AML-193 (cell line): ENCODE data around the gene ARHGDIG.

ENCODE experiments used
- DNase-seq, 2 experiments: peaks; one replicate each; lab custom pipeline; 2025; lab: John Stamatoyannopoulos, UW

ARHGDIG gene

DNA sequence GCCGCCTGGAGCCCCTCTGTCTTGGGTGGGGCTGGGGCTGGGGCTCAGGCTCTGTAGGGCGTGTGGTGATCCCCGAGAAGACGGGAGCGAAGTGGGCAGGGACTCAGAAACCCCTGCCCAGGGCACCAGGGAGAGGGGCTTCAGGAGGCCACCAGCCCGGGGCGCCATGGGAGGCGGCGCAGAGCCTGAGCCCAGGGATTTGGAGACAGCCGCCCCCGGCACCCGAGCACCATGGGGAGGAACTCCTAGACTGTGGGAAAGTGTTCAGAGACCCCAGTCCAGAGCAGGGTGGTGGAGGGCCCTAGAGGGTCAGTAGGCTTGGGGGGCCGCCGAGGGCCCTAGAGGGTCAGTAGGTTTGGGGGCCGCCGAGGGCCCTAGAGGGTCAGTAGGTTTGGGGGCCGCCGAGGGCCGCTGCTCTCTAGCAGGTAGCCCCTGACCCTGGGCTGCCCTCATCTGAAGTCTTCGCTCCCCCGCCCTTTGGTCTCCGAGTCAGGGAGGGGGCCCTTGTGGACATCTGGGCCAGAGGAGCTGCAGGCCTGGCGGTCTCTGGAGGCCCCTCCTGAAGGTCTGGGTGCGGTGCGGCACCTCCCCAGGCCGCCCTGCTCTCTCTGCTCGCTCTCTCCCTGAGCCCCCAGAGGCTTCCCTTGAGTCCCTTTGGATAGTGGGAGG lies 734 bp downstream of the ARHGDIG start:
- DNase-seq: no peak

DNA sequence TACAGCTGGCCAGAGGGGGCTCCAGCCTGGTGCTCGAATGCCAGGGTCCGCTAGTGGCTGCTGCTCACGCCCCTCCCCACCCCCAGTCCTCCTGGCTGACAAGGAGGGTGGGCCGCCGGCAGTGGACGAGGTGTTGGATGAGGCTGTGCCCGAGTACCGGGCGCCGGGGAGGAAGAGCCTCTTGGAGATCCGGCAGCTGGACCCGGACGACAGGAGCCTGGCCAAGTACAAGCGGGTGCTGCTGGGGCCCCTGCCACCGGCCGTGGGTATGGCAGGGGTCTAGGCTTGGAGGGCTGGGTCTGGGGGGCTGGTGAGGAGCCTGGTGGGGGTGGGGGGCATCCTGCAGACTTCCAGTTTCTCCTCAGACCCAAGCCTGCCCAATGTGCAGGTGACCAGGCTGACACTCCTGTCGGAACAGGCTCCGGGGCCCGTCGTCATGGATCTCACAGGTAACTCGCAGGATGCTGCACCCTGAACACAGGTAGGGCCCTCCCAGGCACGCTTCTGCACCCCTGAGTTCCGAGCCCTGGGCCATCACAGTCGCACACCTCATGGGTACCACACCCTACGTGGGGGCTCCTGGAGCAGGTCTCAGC lies 1.4 kb downstream of the ARHGDIG start:
- DNase-seq: no peak

GRCh38 chr16:282491-282890 lies 2.1 kb downstream of the ARHGDIG start:
- DNase-seq: no peak

- no peak for DNase-seq
Observed at GRCh38 chr16:283033-283805, 2.8 kb downstream of the ARHGDIG start, which contains the start of gene PDIA2. Gene PDIA2 (plus strand): TSS chr16:283164. CDS start chr16:283170, 6 bp downstream.

DNA sequence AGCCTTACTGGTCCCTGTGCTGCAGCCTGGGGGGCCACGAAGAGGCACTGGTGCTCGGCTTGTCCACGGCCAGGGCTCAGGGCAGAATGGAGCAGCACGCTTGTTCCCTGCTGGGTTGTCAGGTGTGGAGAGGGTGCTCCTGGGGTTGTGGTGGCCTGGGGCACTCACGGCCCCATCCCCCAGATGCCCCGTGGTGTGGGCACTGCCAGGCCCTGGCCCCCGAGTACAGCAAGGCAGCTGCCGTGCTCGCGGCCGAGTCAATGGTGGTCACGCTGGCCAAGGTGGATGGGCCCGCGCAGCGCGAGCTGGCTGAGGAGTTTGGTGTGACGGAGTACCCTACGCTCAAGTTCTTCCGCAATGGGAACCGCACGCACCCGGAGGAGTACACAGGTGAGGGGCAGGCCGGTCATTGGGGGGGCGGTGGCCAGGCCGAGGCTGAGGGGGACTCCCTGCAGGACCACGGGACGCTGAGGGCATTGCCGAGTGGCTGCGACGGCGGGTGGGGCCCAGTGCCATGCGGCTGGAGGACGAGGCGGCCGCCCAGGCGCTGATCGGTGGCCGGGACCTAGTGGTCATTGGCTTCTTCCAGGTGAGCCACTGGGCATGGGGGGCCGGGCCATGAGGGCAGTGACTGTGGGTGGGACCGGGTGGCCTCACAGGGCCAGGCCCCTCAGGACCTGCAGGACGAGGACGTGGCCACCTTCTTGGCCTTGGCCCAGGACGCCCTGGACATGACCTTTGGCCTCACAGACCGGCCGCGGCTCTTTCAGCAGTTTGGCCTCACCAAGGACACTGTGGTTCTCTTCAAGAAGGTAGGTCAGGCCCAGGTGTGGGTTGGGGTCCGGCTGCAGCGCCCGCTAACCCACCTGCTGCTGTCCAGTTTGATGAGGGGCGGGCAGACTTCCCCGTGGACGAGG lies 4.1 kb downstream of the ARHGDIG start:
- DNase-seq: no peak

DNA sequence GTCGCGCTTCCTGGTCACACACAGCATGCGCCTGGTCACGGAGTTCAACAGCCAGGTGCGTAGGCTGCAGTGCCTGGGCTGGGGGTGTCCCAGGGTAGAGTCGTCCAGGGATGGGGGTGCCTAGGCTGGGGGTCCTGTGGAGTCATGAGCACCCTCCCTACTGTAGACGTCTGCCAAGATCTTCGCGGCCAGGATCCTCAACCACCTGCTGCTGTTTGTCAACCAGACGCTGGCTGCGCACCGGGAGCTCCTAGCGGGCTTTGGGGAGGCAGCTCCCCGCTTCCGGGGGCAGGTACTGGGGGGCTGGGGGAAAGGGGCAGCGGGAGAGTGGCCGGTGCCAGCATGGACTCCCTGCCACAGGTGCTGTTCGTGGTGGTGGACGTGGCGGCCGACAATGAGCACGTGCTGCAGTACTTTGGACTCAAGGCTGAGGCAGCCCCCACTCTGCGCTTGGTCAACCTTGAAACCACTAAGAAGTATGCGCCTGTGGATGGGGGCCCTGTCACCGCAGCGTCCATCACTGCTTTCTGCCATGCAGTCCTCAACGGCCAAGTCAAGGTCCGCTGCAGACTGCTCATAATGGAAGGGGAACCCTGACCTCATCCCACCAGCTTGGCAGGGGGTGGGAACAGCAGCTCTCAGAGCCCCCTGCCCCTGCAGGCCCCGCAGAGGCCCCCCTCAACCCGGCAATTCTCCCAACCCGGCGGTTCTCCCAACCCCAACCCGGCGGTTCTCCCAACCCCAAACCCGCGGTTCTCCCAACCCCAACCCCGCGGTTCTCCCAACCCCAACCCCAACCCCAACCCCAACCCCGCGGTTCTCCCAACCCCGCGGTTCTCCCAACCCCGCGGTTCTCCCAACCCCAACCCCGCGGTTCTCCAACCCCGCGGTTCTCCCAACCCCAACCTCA lies 5.0 kb downstream of the ARHGDIG start:
- DNase-seq: no peak

GRCh38 chr16:286491-287297 lies 6.3 kb downstream of the ARHGDIG start:
- no peak for DNase-seq

- no peak for DNase-seq
Observed at GRCh38 chr16:287298-287811, 7.0 kb downstream of the ARHGDIG start.

DNA sequence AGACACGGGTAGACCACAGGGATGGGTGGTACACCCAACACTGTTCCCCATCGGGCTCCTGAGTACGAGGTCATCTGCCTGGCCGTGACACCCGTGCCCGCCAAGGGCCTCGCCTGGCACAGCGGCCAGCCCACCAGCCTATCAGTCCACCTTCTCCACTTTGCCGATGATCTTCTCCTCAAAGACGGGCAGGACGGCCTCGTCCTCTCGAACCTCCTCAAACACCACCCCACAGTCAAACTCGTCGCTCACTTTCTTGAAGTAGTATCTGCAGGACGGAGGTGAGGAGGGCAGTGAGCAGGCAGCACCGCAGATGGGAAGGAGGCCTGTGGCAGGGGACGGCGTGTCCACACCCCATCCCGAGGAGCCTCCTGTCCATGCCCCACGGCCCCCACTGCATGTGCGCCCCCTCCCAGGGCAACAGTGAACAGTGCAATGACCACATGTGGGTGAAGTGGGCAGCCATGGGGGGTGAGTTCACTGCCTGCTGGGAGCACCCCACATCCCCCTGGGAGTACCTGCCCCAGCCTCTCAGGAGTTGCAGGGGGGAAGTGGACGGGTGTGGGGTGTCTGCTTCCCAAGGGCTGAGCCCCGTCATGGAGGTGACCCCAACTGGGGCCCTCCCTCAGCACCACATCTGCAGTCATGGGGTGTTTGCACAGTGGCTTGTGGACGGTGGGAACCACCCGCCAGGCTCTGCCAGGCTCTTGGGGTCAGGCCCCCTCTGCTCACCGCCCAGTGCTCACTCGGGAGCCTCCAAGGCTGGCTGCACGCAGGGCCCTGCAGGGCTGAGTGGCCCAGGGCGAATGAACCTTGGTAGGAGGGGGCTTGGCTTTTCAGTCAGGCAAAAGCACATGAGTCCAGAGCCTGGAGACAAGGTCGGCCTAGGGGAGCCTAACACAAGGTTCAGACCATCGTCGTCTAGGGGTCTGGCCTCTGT lies 7.9 kb downstream of the ARHGDIG start:
- no peak for DNase-seq

DNA sequence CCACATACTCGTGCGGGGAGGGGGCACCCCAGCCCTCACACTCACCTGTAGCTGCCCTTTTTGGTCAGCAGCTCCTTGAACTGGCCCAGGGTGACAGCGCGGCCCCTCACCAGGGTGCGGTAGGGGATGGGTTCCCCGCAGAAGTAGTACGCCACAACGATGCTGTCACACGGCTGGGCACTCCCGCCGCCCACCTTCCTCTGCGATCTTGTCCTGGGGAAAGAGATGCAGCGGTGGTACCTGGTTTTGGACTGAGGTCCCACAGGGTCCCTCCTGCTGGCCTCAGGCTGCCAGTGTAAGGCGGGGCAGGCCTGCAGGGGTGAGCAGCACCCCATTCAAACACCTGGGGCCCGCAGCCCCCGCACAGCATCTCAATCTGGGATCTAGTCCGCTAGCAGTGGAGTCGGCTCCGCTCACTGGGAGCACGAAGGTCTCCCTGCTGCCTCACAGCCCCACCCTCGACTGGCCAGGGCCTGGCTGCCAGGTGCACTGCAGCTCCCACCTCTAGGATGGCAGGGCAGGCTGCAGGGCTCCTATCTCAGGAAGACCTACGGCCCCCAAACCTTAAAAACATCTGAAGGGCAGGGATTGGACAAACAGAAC lies 9.1 kb downstream of the ARHGDIG start:
- DNase-seq: no peak

- DNase-seq: no peak
Observed at GRCh38 chr16:290015-290680, 9.8 kb downstream of the ARHGDIG start.

DNA sequence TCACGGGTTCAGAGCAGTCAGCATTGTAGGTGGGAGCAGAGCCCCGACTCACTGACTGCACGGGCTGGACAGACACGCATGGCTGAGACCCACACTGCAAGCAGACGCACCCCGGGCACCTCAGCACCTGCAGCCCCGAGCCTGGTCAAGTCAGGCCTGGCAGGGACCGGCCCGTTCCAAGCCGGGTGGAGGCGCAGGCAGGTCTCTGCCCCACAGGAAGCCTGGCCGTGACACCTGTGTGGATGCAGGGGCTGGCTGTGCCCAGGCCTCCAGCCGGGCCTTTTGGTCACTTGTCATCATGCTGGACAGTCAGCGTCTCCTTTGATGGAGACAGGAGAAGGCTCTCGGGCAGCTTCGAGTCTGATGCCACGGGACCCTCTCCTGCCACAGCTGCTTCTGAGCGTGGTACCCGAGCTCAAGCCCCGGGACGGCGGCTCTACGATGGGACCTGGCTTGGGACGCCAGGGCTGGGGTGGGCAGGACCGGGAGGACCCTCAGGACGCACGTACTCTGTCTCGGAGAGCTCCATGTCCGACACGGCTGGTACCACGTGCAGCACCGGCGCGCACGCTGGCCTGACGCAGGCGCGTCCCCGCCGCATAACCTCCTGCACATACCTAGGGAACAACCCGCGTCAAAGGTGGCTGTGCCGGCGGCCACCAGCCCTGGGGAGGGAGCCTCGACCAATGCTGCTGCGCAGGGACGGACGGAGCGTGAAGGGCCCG lies 10.5 kb downstream of the ARHGDIG start:
- DNase-seq: no peak

GRCh38 chr16:291539-291938 lies 11.1 kb downstream of the ARHGDIG start:
- DNase-seq: no peak

DNA sequence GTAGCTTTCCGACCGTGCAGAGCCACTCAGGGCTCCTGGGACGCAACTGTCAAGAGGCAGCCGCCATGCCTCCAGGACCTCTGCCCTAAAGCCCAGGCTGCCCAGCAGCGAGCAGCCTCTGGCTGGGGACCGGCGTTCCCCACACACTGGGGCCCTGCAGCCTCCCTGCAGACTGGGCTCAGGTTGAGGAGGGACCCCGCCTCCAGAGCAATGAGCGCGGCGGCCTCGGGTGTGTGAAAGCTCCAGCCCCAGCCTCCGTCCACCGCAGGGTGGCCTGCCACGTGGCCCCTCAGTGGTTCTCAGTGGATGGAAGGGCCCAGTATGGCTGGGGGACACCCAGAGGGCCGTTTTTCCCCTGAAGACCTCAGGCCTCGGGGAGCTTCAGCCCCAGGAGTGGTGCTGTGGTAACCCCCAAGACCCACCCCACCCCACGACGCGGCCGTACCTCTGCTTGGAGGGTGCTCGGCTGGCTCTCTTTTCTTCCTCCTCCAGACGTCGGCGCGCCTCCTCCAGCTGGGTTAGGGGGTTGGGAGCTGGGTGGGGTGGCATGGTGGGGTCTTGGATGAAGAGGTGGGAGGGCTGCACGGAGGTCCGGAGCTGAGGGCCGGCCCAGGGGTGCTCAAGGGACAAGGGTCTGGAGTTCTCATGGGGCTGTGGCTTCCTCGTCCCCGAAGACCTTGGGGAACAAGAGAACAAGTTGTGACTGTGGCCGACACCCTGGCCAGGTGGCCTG lies 12.8 kb downstream of the ARHGDIG start:
- DNase-seq: no peak

- DNase-seq: no peak
Observed at GRCh38 chr16:296276-296675, 15.9 kb downstream of the ARHGDIG start.

- no peak for DNase-seq
Observed at GRCh38 chr16:296806-297510, 16.6 kb downstream of the ARHGDIG start.
